Caco-2 (cell line): ENCODE measurements around the gene ADAMTSL1. TPM values are rescaled to one million over a fixed set of nuclear protein-coding genes. Genes with fewer than 3 reads are reported as not detected.

Experiments
- BruUV-seq: library from RNA; stranded (reverse); fragments of 400-500 nt; replicated peaks from 2 replicates; lab custom pipeline; 2021; lab: Mats Ljungman, UMichigan
- CTCF ChIA-PET: fragments of 300-600 bp; sonication (Branson Sonifier 250); formaldehyde crosslinking; loops from one replicate; lab custom pipeline; 2022; ENCODE audit warnings: antibody characterized with exemption; lab: Charles Lee
- POLR2A ChIA-PET: fragments of 300-600 bp; sonication (Branson Sonifier 250); formaldehyde crosslinking; loops from one replicate; lab custom pipeline; 2022; ENCODE audit warnings: antibody characterized with exemption; lab: Charles Lee
- DNase-seq, 2 experiments: peaks; one replicate each; pipeline versions ENCODE4 v3.0.0 to v3.0.0-alpha.2; 2020 to 2022
- H3K27me3 ChIP-seq: replicated peaks from 2 replicates; pipeline ENCODE4 v1.6.0; 2011; ENCODE audit warnings: low read length; ENCODE audit not compliant: control insufficient read depth, insufficient read depth
- H3K36me3 ChIP-seq: 2 replicates; pipeline ENCODE4 v1.5.1; 2011; ENCODE audit warnings: low read length; ENCODE audit not compliant: control insufficient read depth, insufficient read depth
- H3K4me1 ChIP-seq: fragments of 250-450 bp; sonication (Bioruptor Pico); 2 replicates; pipeline ENCODE4 v1.5.1; 2020; ENCODE audit warnings: mild to moderate bottlenecking
- H3K4me3 ChIP-seq: 2 replicates; pipeline ENCODE4 v1.5.1; 2011; ENCODE audit warnings: low read depth, mild to moderate bottlenecking, control low read depth, low read length
- H3K9me3 ChIP-seq: fragments of 250-450 bp; sonication (Bioruptor Pico); 2 replicates; pipeline ENCODE4 v1.5.1; 2020; ENCODE audit warnings: mild to moderate bottlenecking, moderate library complexity
- H3K27ac Mint-ChIP-seq: one replicate; pipeline ENCODE4 v1.8.0; 2022; ENCODE audit warnings: mixed read lengths; ENCODE audit not compliant: unreplicated experiment
- H3K27me3 Mint-ChIP-seq: one replicate; pipeline ENCODE4 v1.8.0; 2022; ENCODE audit warnings: mixed read lengths; ENCODE audit not compliant: insufficient read depth, unreplicated experiment
- H3K36me3 Mint-ChIP-seq: one replicate; pipeline ENCODE4 v1.8.0; 2022; ENCODE audit warnings: mild to moderate bottlenecking, mixed read lengths; ENCODE audit not compliant: insufficient read depth, unreplicated experiment
- H3K4me1 Mint-ChIP-seq: one replicate; pipeline ENCODE4 v1.8.0; 2022; ENCODE audit warnings: low read depth, mixed read lengths; ENCODE audit not compliant: unreplicated experiment
- H3K4me3 Mint-ChIP-seq: one replicate; pipeline ENCODE4 v1.8.0; 2022; ENCODE audit warnings: mild to moderate bottlenecking, moderate library complexity, mixed read lengths; ENCODE audit not compliant: unreplicated experiment
- H3K9me3 Mint-ChIP-seq: one replicate; pipeline ENCODE4 v1.8.0; 2022; ENCODE audit warnings: mixed read lengths; ENCODE audit not compliant: unreplicated experiment
- intact Hi-C: fragments of 100-400 bp; cut with micrococcal nuclease; formaldehyde crosslinking; loops from one replicate; pipeline ENCODE4 v1.10.0; 2022; ENCODE audit not compliant: unreplicated experiment
- total RNA-seq: library from RNA; stranded (reverse); gene quantifications from 2 replicates; pipeline ENCODE4 v1.2.3, GENCODE V29; 2022
- TF ChIP-seq, protein P1 (sequence below), 2 experiments: fragments of 200-600 bp in 1 of 2; IDR thresholded peaks; 1 replicate in 1 of 2; 2 replicates in 1 of 2; pipeline versions ENCODE4 v1.5.1 to v1.8.0; 2011 to 2022; ENCODE audit warnings: antibody characterized with exemption in 1 of 2, control low read depth in 1 of 2, inconsistent platforms in 1 of 2, low read depth in 1 of 2, low read length in 1 of 2, mild to moderate bottlenecking in 1 of 2, moderate library complexity in 1 of 2; ENCODE audit not compliant: insufficient read depth in 1 of 2, severe bottlenecking in 1 of 2, unreplicated experiment in 1 of 2

Gene ADAMTSL1
- total RNA-seq, 1 experiment from 2014 or later, result not detected

DNA sequence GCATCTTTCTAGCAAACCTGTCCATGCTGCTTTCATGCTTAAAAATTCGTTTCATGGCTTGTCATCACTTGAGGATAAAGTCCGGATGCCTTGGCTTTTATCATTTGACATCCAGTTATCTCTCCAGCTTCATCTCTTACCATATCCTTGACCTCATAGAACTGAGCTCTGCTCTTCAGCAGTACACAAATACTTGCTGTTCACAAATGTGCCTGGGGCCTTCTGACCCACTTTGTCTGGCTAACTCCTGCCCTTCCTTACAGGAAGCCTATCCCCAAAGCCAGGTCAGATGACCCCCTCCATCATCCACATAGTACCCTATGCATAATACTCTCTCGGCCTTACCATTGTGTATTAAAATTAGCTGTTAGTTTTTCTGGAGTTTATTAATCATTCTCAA lies 310.0 kb downstream of the ADAMTSL1 start:
- no peaks in the 10 kb centered on the region for H3K36me3 ChIP-seq
- POLR2A ChIA-PET, result no interaction called here
- no peaks in the 10 kb centered on the region for H3K9me3 ChIP-seq
- H3K9me3 Mint-ChIP-seq, result no peaks in the 10 kb centered on the region
- H3K27me3 ChIP-seq, result no peaks in the 10 kb centered on the region
- intact Hi-C loops, result no loop called here
- no peak overlapping the region for H3K4me3 Mint-ChIP-seq
- H3K4me1 Mint-ChIP-seq, result no peaks in the 10 kb centered on the region
- H3K27ac Mint-ChIP-seq, result no peak overlapping the region
- H3K4me1 ChIP-seq, result no peaks in the 10 kb centered on the region
- CTCF ChIA-PET, result no interaction called here
- no peak overlapping the region for H3K4me3 ChIP-seq
- no TSS peak for BruUV-seq
- peaks cover 11% of the 10 kb centered on the region for H3K27me3 Mint-ChIP-seq
- TF ChIP-seq, protein P1, sequence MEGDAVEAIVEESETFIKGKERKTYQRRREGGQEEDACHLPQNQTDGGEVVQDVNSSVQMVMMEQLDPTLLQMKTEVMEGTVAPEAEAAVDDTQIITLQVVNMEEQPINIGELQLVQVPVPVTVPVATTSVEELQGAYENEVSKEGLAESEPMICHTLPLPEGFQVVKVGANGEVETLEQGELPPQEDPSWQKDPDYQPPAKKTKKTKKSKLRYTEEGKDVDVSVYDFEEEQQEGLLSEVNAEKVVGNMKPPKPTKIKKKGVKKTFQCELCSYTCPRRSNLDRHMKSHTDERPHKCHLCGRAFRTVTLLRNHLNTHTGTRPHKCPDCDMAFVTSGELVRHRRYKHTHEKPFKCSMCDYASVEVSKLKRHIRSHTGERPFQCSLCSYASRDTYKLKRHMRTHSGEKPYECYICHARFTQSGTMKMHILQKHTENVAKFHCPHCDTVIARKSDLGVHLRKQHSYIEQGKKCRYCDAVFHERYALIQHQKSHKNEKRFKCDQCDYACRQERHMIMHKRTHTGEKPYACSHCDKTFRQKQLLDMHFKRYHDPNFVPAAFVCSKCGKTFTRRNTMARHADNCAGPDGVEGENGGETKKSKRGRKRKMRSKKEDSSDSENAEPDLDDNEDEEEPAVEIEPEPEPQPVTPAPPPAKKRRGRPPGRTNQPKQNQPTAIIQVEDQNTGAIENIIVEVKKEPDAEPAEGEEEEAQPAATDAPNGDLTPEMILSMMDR (IDR thresholded peaks at IDR 0.05; ENCODE audit: insufficient read depth in 1 of 2, low read depth in 1 of 2, low read length in 1 of 2, severe bottlenecking in 1 of 2, unreplicated experiment in 1 of 2), result no peak
- no peaks in the 10 kb centered on the region for H3K36me3 Mint-ChIP-seq
- DNase-seq, result no peak

DNA sequence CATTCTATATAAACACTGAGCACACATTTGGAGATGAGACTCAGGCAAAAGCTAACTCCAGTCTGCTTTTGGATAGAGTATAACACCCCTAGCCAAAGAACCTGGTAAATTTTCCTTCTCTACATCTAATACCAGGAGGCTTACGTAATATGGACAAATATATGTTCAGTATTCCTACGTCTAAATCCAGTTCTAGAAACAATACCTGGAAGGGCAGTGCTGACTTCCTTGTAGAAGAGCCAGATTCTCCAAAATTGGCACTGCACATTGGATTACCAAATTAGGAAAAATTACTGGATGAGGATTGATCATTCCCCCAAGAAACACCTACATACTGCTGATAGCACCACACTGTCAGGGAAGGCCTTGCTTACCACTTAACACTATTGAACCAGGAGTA lies 311.7 kb downstream of the ADAMTSL1 start:
- no TSS peak for BruUV-seq
- H3K27ac Mint-ChIP-seq, result no peak overlapping the region
- Histone ChIP-seq H3K4me1 (no peaks in the 10 kb centered on the region), H3K4me3 (no peak overlapping the region), H3K36me3 (no peaks in the 10 kb centered on the region), H3K27me3 (no peaks in the 10 kb centered on the region), H3K9me3 (no peaks in the 10 kb centered on the region)
- no peaks in the 10 kb centered on the region for H3K9me3 Mint-ChIP-seq
- TF ChIP-seq, protein P1 (IDR thresholded peaks at IDR 0.05; ENCODE audit: insufficient read depth in 1 of 2, low read depth in 1 of 2, low read length in 1 of 2, severe bottlenecking in 1 of 2, unreplicated experiment in 1 of 2), result no peak
- ChIA-PET POLR2A (no interaction called here), CTCF (no interaction called here)
- intact Hi-C loops, result no loop called here
- peaks cover 17% of the 10 kb centered on the region for H3K27me3 Mint-ChIP-seq
- no peak for DNase-seq
- H3K36me3 Mint-ChIP-seq, result no peaks in the 10 kb centered on the region
- no peak overlapping the region for H3K4me3 Mint-ChIP-seq
- no peaks in the 10 kb centered on the region for H3K4me1 Mint-ChIP-seq

DNA sequence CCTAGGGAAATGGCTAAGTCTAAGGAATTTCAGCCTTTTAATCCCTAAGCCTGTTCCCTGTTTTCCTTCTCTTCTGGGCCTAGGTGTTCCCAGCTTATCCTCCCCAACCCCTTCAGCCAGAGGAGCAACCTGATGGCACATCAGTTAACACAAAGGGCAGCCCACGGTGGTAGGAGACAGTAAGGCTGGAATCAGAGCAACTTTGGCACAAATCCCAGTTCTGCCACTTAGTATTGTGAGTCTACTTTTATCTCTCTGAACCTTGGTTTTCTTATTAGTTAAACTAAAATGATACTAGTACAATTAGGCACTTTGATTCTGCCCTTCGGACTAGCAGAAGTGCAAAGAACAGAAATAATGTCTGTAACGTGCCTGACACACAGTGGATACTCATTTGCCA lies 312.2 kb downstream of the ADAMTSL1 start:
- Histone ChIP-seq H3K4me1 (no peaks in the 10 kb centered on the region), H3K27me3 (no peaks in the 10 kb centered on the region), H3K36me3 (no peaks in the 10 kb centered on the region), H3K4me3 (no peak overlapping the region), H3K9me3 (no peaks in the 10 kb centered on the region)
- TF ChIP-seq, protein P1 (IDR thresholded peaks at IDR 0.05; ENCODE audit: insufficient read depth in 1 of 2, low read depth in 1 of 2, low read length in 1 of 2, severe bottlenecking in 1 of 2, unreplicated experiment in 1 of 2), result no peak
- DNase-seq, result no peak
- no peaks in the 10 kb centered on the region for H3K9me3 Mint-ChIP-seq
- no peaks in the 10 kb centered on the region for H3K36me3 Mint-ChIP-seq
- no TSS peak for BruUV-seq
- no peaks in the 10 kb centered on the region for H3K4me1 Mint-ChIP-seq
- H3K4me3 Mint-ChIP-seq, result no peak overlapping the region
- no peak overlapping the region for H3K27ac Mint-ChIP-seq
- CTCF ChIA-PET, result no interaction called here
- intact Hi-C loops, result no loop called here
- POLR2A ChIA-PET, result no interaction called here
- H3K27me3 Mint-ChIP-seq, result peaks cover 17% of the 10 kb centered on the region
